Dermis blood vessel endothelial cell (primary cell): ENCODE data around the gene TDRD7. TPM values are rescaled to one million over a fixed set of nuclear protein-coding genes. Genes with fewer than 3 reads are reported as not detected.
A peak's percentile ranks its signal among the peaks of the same experiment; 100 is the strongest.

Experiments used
- DNase-seq: peaks from one replicate; pipeline ENCODE4 v3.0.0; 2010
- total RNA-seq: library from RNA; depleted of rRNA; stranded (reverse); fragments of >200 nt; gene quantifications from 2 replicates; pipeline ENCODE4 v1.2.3, GENCODE V29; 2014

Gene TDRD7
- total RNA-seq, 1 donor from 2014 or later, result 15.8 TPM

- no peak for DNase-seq
Observed at GRCh38 chr9:97507428-97507984, 95.6 kb downstream of the TDRD7 start.

DNA sequence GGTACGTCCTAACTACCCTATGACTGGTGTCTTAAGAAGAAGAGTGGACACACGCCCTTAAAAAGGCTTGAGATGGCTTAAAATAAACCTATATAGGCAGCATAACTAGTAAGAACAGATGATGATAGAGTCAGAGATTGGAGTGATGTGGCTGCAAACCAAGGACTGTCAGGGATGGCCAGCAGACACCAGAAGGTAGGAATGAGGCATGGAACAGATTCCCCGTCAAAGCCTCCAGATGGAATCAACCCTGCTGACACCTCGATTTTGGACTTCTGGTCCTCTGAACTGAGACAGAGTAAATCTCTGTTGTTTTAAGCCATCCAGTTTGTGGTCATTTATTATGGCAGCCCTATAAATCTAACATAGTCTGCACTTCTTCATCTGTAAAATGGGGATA lies 97.0 kb downstream of the TDRD7 start:
- no peak for DNase-seq

- DNase-seq, result peak; percentile 95
Observed at GRCh38 chr9:97510797-97511654, 99.1 kb downstream of the TDRD7 start.

GRCh38 chr9:97511655-97512427 lies 99.9 kb downstream of the TDRD7 start:
- DNase-seq, result peak; percentile 50

- no peak for DNase-seq
Observed at GRCh38 chr9:97512966-97513560, 101.2 kb downstream of the TDRD7 start.

- peak; percentile 56 for DNase-seq
Observed at GRCh38 chr9:97514531-97514930, 102.6 kb downstream of the TDRD7 start.

DNA sequence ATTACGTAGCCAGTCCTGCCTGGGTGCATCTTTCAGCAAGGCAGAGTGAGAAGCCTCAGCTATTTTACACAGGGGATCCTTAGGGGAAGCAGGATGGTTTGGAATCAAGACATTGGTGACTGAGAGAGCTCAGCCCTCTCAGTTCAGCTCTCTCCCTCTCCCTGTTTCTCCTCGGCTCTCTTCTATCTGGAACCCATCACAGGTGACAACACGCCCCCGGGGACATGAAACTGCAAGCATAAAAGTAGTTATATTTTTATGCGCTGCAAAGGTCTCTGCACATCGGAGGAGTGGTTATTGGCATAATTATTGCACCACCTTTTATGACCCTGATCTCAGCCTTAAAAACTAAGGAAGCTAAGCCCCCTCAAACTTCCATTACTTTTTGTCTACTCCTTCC lies 103.8 kb downstream of the TDRD7 start:
- no peak for DNase-seq

GRCh38 chr9:97516111-97516510 lies 104.2 kb downstream of the TDRD7 start:
- DNase-seq, result no peak

DNA sequence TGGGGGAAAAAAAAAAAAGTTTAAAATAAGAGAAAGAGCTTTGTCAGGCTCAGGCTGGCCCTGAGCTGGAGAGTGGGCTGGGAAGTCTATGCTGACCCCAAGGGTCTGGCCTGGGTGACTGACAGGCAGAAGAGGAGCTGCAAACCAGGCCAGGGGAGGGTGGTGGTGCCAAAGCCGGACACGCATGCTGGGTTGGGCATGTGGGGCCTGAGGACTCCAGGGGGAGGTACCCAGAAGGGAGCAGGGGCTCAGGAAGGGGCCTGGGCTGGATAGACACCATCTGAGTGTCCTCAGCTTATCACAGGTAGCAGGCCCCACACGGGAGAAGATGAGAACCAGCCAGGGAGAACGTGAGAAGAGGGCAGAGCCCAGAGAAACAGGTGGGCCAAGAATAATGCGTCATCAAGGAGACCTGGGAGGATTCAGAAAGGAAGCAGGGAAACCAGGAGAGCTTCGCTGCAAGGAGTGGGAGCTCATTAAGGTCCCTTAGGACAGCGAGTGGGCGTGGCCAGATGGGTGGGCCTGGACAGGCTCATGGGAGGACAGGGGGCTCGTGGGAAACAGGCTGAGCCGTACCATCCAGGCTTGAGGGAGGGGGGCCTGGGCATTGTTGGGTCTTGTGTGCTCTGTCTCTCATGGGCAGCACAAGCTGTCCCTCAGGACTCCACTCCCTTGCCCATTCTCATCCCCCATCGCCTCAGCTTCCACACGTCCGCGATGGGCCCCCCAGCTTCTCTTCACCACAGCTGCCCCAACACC lies 105.6 kb downstream of the TDRD7 start:
- no peak for DNase-seq

GRCh38 chr9:97518166-97518908 lies 106.4 kb downstream of the TDRD7 start:
- DNase-seq, result no peak

DNA sequence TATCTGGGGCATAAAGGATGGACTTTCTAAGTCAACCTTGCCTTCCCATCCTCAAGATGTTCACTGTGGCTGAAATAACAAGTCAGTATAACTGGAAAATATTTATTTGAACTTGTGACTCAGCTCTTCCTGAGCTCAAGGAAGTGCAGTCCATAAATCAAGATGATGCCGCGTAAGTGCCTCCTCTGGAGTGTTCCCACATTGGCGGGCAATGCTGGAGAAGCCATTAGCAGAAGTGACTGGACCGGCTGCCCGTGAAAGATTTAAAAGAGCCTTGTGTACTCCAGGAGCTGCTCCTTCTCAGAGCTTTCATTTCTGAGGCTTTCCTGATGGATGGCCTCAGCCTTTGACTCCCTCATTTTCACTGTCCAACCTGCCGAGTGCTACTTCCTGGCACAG lies 107.0 kb downstream of the TDRD7 start:
- peak; percentile 96 for DNase-seq

DNA sequence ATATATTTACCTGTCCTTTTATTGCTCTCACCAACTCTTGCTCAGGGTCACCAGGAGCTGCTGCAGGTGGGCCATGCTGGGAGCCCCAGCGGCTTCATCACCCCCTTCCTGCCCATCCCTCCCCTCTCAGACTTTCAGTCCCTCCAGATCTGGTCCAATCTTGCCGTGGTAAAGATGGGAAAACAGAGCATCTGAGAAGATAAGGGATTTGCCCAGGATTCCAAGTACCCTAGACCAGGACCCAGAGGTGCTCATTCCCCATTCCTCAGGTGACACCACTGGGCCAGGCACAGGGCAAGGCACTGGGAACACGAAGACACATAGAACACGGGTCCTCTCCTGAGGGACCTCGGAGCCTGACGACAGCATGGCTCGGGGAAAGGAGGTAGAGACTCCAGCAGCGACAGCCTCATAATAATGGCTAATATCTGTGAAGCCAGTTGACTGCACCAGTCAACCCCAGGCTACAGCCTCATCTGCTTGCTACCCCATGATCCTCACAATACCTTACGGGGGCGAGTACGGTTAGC lies 107.6 kb downstream of the TDRD7 start:
- DNase-seq, result no peak

DNA sequence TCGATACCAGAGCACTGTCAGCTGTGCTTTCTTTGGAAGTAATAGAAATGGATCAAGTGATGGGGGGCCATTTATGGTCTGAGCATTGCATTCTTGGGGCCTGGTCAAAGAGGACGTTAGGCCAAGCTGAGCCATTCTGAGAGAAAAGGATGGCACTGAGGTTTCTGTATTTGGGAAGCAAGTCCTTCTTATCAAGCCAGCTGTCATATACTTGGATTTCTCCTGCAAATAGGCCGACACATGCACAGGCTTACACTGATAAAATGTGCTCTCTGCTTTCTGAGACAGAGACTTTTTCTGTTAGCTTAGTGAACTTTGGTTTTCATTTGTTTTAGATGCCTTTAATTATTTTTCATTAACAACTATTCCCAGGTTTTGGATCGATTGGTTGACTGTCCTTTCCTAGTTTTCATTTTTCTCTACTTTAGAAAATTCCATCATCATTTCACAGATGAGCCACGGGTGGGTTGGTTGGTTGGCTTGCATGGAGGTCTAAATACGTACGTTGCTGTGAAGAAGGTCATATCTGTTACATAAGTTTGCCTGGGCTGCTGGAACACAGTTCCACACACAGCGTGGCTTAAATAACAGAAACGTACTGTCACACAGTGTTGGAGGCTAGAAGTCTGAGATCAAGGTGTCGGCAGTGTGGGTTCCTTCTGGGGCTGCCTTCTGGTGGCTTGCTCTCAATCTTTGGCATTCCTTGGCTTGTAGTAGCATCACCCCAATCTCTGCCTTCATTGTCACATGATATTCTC lies 109.9 kb downstream of the TDRD7 start:
- DNase-seq, result no peak

DNA sequence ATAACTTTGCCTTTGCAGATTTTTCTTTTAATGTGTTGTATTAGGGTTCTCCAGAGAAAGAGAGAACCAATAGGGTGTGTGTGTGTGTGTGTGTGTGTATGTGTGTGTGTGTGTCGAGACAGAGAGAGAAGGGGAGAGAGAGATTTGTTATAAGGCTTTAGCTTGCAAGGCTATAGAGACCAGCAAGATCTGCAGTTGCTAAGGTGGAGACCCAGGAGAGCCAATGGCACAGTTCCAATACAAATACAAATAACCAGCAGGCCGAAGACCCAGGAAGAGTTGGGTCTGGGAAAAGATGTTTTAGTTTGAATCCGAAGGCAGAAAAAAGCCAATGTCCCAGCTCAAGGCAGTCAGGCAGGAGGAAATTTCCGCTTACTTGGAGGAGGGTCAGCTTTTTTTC lies 112.5 kb downstream of the TDRD7 start:
- no peak for DNase-seq

- DNase-seq, result no peak
Observed at GRCh38 chr9:97525451-97525850, 113.6 kb downstream of the TDRD7 start.

GRCh38 chr9:97526895-97527575 lies 115.1 kb downstream of the TDRD7 start:
- DNase-seq, result no peak

GRCh38 chr9:97527626-97528528 lies 116.0 kb downstream of the TDRD7 start:
- no peak for DNase-seq

DNA sequence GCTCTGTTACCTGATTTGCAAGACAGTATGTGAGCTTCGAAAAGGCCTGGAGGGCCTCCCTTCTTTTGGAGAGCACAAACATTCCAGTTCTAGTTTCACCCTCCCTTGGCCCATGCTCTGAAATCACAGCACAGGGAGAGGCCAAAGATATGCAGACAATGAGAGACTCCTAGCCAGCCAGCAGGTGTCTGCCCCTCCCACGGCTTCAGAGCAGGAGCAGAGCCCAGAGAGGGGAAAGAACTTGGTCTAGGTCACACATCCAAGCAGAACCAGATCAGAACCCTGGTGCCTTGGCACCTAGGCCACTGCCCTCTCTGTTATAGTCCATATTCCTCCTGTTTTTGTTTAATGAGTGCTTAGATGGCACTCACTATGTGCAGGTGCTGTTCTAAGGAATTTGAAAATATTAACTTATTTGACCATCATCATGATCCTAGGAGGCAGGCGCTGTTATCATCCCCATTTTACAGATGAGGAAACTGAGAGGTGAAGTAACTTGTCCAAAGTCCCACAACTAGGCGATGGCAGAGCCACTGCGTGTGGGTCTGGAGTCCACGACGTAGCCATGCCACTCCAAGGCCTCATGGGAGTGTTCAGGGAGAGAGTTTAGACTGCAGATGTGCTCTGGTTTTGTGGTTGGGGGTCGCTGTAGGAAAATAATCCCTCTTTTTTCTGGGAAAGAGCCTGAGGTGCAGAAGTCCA lies 116.8 kb downstream of the TDRD7 start:
- no peak for DNase-seq
